Left hindlimb (tissue), 1 donor: ENCODE data around the gene ARRB2.
"Not testable (repeated sequence)": the region's sequence is repeated elsewhere in the genome, so short reads cannot be mapped to it uniquely, and the experiment has no call there.

ENCODE experiments used
- DNase-seq: peaks from one replicate; pipeline ENCODE4 v3.0.0-alpha.2; 2018

The ARRB2 gene

GRCh38 chr17:4703330-4703691 is 7.1 kb upstream of the ARRB2 start:
- DNase-seq = no peak

DNA sequence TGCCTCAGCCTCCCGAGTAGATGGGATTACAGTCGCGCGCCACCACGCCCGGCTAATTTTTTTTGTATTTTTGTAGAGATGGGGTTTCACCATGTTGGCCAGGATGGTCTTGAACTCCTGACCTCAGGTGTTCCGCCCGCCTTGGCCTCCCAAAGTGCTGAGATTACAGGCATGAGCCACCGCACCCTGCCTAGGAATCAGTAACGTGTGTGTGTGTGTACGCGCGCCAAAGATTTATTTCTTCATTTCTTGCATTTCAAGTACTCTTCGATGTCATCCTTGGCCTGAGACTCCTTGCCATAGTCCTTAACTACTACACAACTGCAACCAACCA is 5.9 kb upstream of the ARRB2 start:
- not testable (repeated sequence) for DNase-seq

DNA sequence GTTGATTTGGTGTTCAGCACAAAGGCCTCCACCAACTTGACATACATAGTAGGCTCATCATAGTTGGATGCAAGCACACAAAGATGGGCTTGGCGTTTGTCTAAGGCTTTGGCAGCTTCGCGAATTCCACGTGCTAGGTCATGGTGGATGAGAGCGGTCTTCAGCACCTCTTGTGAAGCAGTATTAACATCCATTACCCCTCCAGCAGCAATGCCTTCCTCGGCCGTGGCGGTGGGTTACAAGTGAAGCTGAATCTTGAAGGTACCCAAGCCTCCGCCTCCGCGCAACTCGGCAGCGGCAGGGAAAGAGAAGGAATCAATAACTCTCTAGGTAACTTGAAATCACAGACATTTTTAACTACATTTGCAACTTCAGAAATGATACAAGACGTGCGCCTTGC is 5.4 kb upstream of the ARRB2 start:
- no peak for DNase-seq

GRCh38 chr17:4706121-4706520 is 4.3 kb upstream of the ARRB2 start:
- no peak for DNase-seq

DNA sequence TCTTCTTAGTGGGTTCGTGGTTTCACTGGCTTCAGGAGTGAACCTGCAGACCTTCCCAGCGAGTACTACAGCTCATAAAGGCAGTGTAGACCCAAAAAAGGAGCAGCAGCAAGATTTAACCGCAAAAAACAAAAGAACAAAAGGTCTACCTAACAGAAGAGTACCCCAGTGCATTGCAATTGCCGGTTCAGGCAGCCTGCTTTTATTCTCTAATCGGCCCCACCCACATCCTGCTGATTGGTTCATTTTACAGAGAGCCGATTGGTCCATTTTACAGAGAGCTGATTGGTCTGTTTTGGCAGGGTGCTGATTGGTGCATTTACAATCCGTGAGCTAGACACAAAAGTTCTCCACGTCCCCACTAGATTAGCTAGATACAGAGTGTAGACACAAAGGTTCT is 2.0 kb upstream of the ARRB2 start:
- no peak for DNase-seq

DNA sequence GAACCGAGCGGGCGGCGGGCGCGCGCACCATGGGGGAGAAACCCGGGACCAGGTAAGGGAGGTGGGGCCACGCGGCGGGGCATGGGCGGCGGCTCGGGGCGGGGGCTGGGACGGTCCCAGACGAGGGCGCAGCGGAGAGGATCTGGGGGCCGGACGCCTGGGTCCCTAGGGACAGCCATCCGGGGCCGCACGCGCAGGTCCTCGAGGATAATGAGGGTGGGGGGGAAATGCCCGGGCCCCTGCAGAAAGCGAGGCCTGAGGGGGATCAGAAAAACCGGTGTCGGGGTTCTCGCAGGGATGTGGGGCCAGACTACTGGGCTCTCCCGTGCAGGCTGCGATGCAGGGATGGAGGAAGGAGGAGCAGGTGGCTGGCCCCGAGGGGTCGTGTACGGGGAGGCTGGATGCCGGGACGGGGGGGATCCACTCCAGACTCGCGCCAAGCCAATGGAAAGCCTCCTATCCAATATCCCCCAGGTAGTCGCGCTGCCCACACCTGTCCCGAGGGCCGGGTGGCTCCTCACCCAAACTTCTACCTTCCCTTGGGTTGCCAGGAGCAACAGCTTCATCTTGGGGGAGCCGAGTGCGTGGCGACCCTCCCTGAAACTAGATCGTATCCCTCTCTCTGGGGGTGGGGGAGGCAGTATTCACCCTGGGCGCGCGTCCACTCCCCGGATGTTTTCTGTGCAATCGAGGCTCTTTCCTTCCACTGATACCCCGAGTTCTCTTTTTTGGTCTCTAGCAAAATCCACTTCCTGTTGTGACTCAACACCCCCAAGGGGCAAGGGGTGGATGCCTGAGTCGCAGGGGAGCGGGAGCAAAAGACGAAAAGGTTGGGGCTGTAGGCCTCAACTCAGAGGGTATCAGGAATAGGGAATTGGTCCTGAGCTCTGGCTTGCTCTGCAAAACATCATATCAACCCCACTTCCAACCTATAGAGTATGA is 532 bp downstream of the ARRB2 start:
- peak; percentile 50 for DNase-seq

- DNase-seq = no peak
These were observed 1.3 kb downstream of the ARRB2 start for GRCh38 chr17:4711661-4712181.

DNA sequence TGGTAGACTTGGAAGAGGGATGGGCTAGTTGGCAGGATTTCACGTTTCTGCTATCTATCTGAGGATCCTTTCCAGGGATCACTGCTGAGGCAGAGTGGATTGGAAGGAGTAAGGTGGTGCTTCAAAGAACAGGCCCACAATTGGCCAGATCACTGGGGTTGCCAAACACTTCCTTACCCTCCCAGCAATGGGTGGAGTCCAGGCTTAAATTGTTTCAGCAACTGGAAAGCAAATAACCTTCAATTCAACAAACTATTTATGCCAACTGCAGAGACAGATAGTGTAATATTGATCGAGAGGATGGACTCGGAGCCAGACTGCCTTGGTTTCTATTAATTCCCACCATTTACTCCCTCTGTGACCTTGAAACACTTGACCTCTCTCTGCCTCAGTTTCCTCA is 2.1 kb downstream of the ARRB2 start:
- no peak for DNase-seq

DNA sequence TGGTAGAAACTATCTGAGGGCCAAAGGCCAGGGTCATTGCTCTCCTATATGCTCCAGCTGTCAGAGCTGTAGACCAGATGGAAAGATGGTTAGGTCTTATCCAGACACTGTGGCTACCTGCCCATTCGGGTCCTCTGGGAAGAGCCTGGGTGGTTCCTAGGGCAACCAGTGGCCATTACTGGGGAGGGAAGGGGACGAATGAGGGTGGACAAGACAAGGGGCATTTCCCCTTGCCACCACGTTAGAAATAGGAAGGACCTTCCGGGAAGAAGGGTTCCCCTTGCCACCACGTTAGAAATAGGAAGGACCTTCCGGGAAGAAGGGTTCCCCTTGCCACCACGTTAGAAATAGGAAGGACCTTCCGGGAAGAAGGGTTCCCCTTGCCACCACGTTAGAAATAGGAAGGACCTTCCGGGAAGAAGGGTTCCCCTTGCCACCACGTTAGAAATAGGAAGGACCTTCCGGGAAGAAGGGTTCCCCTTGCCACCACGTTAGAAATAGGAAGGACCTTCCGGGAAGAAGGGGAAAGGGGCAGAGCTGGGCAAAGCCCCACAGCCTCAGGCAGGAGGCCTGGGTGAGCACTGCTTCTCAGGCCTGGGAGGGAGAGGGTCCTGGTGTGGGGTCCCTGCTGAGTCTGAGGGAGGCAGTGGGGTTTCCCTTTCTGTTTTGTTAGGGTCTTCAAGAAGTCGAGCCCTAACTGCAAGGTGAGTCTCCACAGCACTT is 4.1 kb downstream of the ARRB2 start:
- DNase-seq = not testable (repeated sequence)

GRCh38 chr17:4715063-4715744 is 4.8 kb downstream of the ARRB2 start:
- no peak for DNase-seq

DNA sequence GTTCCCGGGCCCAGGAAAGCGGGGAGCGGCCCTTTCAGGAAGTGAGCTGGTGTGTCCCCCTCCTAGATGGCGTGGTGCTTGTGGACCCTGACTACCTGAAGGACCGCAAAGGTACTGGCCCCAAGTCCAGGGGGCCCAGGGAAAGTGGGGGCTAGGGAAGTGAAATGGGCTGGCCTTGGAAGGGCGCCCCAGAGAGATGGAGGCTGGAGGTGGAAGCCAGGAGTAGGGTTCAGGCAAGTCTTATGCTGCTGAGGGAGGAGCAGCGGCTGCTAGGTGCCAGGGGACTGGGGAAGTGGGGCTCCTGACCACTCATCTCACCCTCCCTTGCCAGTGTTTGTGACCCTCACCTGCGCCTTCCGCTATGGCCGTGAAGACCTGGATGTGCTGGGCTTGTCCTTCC is 5.6 kb downstream of the ARRB2 start:
- no peak for DNase-seq

- no peak for DNase-seq
These were observed 7.4 kb downstream of the ARRB2 start for GRCh38 chr17:4717791-4718190.

- no peak for DNase-seq
These were observed 7.8 kb downstream of the ARRB2 start for GRCh38 chr17:4718276-4718675.

- no peak for DNase-seq
These were observed 8.7 kb downstream of the ARRB2 start for GRCh38 chr17:4719146-4719545.

- DNase-seq = no peak
These were observed 9.3 kb downstream of the ARRB2 start for GRCh38 chr17:4719684-4720221.

GRCh38 chr17:4720787-4721186 is 10.4 kb downstream of the ARRB2 start:
- DNase-seq = no peak

DNA sequence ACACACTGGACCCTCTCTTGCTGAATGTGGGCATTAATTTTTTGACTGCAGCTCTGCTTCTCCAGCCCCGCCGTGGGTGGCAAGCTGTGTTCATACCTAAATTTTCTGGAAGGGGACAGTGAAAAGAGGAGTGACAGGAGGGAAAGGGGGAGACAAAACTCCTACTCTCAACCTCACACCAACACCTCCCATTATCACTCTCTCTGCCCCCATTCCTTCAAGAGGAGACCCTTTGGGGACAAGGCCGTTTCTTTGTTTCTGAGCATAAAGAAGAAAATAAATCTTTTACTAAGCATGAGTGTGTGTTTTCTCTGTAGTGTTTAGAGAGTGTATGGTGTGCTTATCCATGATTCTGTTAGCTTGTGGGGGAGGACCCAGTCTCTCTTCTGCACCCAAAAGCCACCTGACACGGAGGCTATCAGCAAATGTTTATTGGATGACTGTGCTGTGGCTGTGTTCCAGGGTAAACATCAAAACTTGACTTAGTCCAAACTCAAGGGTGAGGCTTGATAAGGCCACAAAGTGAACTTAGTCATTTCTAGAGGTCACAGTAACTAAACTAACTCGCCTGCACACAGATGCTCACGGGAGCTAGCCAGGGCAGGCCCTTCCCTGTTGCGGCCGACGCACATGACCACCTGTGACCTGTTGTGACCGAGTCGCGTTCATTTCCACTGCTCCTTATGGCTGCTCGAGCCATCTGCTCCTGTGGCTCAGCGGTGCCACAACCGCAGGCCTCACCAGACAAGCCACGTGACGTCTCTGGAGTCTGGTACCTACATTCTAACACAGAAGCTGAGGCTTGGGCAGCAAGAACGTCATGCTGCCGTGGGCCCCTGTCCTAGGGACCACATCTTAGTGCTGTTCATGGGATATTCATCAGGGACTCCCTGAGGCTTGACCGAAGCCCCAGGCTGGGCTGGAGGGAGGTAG is 11.0 kb downstream of the ARRB2 start:
- DNase-seq = no peak

DNA sequence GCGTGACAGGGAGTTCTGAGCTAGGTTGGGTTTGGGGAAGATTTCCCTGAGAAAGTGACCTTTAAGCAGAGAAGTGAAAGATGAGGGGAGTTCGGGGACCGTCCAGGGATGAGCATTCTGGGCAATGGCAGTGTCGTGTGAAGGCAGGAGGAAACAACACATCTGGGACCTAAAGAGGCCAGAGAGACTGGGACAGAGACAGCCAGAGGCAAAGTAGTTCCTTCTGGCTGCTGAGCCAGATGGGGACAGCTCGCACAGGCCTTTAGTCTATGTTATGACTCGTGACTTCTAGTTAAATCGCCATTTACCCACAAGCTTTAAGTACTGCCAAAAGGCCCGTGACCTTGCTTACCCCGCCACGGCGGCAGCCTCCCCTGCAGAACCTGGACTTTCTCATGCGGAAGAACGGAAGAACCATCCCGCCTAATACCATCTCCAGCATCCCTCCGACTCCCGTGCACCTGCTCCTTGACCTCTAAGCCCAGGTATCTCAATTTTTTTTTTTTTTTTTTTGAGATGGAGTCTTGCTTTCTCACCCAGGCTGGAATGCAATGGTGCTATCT is 12.3 kb downstream of the ARRB2 start:
- no peak for DNase-seq

GRCh38 chr17:4724650-4725049 is 14.2 kb downstream of the ARRB2 start:
- no peak for DNase-seq

GRCh38 chr17:4725646-4726310 is 15.3 kb downstream of the ARRB2 start:
- DNase-seq = no peak

DNA sequence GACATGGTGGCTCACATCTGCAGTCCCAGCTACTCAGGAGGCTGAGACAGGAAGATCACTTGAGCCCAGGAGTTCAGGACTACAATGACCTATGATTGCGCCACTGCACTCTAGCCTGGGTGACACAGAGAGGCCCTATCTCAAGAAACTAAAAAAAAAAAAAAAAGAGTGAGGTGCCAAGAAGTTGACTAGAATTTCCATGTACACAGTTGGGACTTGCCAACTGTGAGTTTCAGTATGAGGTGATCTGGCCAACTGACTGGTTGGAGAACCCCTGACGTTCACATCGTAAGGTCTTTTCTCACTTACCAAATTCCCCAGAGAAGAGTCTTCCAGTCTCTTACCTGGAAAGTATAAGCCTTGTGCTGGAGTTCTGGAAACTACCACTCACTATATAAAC is 17.7 kb downstream of the ARRB2 start:
- DNase-seq = no peak
